Left kidney (tissue), 2 donors: Measurements from ENCODE around the gene NT5C1A. TPM values are rescaled to one million over a fixed set of nuclear protein-coding genes. Genes with fewer than 3 reads are reported as not detected.

Experiments used
- DNase-seq: peaks from one replicate; pipeline ENCODE4 v3.0.0-alpha.2; 2013
- polyA plus RNA-seq: library from polyadenylated mRNA; unstranded; fragments of 120-200 nt; gene quantifications from one replicate; pipeline ENCODE4 v1.2.1, GENCODE V29; 2013; ENCODE audit not compliant: insufficient read length

Gene NT5C1A
- polyA plus RNA-seq, 1 donor, result 1.00 TPM

DNA sequence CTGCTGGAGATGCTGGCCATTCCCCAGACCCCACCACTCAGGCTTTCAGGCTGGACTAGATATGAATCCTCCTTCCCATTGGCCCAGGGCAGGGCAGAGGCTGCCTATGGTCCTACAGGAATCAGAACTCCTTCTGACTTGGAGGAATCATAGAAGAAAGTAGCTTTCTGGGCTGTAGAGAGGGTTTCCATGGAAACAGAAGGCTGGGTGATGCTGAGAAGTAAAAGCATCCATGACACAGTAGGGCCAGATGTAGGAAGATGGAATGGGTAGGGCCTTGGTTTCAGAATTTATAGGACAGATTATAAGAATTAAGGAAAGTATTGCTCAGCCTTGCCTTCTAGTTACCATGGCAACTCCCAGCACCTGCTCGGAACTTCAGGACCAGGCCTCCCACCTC is 9.0 kb downstream of the NT5C1A start:
- no peak for DNase-seq

DNA sequence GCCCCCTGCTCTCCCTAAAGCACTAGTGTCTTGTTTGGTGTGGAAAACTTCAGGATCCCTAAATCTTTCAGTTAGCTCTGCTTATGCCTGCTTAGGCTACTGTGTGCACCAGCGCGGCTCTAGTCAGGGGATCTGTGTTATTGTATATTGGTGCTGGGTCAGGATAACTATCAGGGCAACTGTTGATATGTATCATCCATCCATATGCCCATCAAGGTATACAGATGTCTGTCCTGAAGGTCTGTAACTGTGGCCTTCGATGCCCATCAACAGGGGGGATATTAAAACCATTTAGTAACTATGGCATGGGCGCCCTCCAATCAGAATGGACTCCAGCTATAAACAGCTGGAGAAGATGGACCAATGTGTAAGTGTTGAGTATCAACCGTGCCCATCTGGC is 12.4 kb downstream of the NT5C1A start:
- no peak for DNase-seq

DNA sequence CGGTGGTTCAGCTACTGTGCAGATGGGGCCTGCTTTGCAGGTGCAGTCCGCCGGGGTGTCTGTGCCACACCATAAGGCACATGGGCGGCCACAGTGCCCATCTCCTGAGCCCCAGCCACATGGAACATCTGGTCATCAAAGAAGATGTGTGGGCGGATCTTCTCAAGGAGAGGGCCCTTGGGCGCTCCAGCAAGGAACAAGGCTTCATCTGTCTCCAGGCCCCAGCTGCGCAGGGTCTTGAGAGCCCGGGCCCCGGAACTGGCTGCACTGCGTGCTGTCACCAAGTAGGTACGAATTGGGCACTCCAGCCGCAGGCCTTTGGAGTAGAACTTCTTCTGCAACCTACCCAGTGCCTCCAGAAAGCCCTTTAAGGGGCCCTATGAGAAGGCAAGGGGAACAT is 12.8 kb downstream of the NT5C1A start:
- DNase-seq, result no peak

DNA sequence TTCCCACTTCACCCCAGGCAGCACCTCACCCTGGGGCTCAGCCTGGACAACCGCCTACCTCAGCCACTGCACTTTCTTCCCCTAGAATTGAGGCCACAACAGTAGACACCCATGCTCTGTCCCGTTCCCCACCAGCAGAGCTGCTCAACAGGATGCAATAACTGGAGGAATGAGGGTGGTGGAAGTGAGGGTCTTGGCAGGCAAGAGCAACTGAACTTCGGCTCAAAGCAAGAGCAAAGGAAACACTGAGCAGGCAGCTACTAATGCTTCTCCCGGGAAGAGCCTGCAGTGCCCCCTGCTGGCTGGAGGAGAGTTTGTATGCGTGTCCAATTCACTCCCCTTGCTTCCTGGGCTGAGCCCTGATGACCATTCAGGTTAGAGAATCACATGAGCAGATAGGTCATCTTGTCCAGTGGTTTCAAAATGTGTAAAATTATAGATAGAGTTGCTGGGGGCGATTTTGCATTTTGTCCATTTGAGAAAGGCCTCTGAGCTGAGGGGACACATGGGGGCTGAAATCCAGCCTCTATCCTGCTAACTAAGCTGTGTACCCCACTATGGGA is 13.9 kb downstream of the NT5C1A start:
- DNase-seq, result peak; percentile 70

DNA sequence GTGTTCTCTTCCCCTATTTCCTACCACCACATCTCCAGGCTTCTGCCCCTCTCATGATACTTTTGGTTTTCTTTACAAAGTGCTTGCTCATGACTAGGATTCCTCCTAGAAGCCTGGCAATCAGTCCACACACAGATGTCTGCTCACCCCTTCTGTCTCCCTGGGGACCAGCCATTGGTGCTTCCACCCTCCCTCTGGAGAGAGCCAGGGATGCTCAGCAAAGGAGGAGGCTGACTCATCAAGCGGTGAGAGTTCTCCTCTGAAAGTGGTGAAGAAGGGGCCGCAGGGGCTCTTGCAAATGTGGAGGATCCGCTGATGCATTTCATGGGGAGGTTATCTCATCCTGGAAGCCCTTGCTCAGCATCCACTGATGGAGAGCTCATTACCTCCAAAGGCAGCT is 14.5 kb downstream of the NT5C1A start:
- no peak for DNase-seq

DNA sequence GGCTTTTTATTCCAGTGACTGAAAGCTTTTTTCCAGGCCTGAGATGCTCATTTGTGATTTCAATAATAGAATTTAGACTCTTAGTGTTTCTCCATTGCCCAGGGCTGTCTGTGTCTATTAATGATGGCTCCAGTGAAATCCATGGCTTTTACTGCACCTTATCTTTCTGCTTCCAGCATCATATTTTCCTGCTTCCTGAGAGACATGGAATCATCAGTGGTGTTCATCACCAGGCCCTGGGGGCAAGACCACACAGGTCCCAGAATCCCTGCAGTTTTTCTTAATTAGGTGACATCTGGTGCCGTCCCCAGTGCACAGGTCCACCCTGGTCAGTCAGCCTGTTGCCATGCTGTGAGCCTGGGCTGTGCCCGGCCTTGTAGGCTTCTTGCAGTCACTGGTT is 15.5 kb downstream of the NT5C1A start:
- no peak for DNase-seq

DNA sequence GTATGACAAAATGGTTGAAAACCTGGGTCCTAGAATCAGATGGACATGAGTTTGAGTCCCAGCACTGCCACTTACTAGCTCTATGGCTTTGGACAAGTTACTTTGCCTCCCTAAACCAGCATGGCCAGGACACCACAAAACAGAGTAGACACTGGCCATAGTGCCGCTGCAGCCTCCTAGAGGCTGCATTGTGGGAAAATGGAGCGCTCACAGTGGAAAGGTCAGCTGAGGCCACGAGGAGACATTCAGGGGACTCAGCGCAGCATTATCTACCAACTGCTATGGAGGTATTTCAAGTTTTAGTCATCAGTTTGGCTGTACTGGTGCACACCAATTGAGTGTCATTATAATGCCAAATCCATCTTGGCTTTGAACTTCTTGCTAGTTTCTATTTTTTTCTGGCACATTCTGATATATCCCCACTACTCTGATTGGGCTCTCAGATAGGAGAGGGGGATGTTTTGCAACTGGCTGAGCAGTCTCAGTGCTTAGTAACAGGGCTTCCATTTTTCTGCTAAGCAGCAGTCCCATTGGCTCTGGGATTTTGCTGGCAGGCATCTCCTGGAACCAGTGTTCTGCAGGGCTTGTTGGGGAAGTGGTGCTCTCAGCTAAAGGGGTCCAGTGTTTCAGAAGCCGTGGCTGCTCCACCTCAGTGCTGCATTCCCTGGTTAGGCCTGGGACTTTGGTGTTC is 16.2 kb downstream of the NT5C1A start:
- no peak for DNase-seq

DNA sequence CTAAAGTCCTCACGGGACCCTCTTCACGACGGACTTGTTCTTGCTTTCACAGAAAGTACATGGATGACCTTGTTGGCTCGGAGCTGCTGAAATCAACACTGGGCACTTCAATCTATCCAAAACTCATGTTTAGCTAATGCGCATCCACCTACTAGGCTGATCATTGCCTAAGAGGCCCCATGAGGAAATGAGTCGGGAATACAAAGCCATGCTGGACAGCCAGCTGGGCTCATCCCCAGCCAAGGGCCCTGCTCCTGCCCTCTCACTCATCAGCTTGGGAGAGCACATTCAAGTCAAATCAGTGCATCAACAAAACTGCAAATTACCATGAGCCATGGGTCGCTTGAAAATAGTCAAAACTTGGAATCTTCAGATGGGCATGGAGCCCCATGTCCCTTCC is 17.6 kb downstream of the NT5C1A start:
- DNase-seq, result no peak

DNA sequence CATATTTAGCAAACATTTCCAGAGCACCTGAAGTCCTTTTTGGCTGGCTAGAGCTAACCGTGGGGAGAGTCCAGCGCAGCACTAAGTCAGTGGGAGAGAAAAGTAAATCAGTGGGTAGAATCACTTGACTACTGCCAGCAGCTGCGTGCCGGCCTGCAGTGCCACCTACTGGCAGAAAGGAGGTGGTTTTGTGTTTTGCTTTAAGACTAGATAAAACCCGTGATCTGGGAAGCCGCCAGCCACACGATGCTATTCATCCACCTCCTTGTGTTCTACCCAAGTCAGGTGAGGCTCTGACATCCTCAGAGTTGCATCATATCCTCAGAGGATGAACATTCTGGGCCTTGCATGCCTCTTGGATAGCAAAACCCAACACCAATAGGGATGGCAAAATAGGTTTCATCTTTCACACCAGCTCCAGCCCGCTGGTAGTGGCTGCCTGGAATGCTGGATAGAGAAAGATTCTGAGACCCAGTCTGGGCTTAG is 18.3 kb downstream of the NT5C1A start:
- DNase-seq, result peak; percentile 70

DNA sequence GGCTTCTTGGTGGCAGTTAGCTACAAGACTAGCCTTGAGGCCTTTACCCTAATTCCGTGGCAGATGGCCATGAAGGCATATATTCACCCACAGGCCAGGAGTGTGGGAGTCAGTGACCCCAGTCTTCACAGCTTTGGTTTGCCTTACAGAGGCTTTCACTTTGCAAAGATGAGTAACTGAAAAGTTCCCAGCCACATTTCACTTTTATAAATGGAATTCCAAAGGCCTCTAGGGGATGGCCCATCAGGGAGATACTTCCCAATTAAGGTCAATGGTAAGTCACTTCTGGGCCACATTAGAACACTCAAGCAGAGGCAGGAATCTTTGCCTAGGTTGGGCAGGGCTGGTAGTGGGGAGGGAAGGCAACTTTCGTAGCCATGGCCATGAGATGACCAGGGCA is 19.4 kb downstream of the NT5C1A start:
- DNase-seq, result no peak

DNA sequence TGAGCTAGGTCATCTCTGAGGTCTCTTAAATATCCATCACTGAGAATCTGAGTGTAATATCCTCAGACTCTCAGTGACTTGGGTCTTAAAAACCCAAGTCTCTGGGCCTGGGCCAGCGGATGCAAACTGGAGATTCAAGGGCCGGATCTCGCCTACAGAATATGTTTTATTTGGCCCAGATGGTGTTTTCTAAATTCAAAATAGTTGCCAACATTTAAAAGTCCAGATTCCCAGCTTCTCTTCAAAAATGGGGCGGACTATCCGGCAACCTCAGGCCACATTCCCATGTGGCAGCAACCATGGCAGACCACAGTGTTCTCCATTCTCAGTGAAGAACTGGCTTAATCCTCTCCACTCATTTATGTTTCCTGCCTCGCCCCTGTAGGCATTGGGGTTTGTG is 19.8 kb downstream of the NT5C1A start:
- DNase-seq, result no peak

DNA sequence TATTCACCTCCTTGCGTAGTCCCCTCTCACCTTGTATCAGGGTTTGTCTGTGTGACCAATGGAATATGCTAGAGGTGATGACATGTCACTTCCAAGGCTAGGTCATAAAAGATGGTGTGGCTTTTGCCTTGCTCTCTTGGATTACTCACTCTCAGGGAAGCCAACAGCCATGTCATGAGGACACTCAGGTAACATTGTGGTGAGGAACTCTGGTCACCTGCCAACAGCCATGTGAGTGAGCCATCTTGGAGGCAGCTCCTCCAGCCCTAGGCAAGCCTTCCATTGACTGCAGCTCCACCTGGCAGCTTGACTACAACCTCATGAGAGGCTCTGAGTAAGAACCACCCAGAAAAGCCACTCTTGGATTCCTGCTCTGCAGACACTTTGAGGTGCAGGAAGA is 21.5 kb downstream of the NT5C1A start:
- DNase-seq, result no peak

DNA sequence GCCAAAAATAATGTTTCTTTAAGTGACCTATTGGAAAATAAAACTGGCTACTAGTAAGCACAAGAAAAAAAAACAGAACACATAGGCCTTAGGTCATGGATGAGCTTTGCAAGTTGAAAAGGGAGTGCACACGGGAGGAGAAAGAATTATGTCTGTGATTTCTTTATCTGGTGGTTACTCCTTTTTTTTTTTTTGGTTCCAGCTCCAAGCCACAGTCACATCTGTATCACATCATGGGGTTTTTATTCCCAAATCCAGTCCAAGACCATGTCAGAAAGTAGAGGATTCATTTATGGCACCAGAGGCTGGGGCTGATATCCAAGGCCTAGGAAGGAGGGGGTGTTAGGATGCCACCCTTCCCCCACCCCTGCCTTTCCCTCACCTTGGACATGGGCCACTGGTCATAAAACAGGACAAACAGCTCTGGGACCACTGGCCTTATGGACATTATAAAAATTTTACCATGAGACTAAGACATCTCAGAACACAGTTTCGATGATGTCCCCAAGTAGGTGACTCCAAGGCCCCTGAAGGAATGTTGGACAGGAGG is 22.2 kb downstream of the NT5C1A start:
- DNase-seq, result no peak

DNA sequence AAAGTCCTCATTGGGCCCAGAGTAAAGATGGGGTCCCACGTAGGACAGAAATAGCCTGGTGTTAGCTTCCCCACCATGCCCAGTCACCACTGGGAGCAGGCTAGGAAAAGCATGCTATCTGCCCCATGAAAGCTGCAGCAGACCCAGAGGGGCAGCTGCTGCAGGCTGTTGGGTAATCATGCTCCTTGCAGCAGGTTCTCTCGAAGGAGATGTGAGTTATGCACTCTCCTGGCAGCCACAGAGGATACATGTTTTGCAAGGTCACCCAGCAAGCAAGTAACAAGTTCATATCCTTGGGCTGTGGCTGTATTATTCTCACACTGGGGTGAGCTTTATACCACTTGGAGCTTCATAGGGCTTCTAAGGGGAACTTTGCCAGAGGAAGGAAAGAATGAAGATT is 23.4 kb downstream of the NT5C1A start:
- DNase-seq, result no peak

DNA sequence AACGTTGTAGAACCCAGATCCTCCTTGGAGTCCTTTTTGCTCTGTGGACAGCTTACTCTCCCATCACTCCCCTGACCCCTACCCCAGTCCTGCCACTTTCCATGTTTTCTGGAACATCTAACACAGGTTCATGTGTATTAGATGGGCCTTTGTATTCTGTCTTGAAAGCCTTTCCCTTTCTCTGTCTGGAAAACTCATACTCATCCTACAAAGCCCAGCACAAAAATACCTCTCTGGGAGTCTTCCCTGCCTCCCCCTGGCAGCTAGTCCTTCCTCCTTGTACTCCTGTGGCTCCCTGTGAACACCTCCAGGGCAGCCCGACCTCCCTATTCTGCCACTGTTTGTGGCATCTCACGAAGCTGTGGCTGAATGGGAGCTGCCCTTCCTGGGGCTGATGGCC is 24.7 kb downstream of the NT5C1A start:
- no peak for DNase-seq

DNA sequence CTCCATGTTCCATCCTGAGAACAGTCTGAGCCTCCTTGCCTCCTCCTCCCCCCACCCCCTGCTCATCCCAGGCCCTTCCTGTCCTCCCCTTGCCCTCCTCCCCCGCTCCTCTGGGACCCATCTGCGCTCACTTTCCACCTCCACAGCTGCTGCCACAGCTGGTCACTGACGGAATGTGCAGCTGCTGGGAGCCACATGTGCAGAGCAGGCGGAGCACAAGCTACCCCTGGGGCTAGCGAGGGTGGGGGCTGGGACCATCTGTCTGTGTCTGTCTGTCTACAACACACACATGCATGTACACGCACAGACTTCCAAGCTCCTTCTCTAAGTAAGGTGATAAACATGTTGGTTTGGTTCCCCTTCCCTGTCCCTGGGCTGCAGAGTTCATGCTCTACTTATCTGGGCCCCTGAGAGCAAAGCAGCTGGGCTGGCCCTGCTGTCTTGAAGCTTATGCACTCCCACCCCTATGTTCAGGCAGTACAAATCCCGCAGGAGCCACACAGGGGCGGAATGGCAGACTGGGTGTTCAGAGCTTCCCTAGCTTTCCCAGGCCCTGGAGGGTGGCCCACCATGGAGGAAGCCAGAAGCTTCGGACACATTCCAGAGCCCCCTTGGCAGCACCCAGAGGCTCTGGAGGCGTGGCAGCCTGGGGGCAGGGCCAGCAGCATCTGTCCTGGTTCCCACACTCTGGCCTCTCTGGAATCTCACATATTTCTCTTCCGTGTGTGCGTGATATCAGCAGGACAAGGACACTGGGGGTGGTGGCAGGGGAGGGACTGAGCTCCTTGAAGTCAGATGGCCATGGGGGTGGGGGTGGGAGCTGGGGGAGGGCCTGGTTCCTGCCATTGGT is 25.4 kb downstream of the NT5C1A start:
- peak; percentile 80 for DNase-seq

DNA sequence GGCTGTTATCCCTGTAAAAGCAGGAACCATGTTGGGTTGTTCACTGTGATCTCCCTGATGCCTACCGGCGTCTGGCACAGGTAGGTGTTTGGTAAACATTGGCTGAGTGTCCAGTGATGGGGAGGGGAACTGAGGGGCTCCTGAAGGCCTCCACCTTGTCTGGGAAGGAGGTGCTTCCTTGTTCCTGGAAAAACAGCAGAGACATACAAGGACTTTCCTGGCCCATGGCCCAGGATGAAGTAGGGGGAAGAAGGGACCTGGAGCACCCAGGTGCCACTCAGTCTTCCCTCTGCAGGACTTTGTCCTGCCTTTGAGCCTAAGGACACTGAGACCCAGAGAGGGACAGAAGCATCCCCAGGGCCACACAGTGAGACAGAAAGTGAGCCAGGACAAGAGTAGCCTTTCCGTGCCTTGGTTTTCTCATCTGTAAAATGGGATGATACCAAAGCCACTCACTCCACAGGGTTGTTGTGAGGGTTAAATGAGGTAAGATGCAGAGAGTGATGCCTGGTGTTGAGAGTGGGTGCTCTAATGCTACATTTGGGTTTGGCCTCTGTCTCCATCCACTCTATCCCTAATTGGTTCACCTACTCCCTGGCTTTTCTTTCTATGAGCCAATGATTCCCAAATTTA is 26.4 kb downstream of the NT5C1A start:
- DNase-seq, result no peak

DNA sequence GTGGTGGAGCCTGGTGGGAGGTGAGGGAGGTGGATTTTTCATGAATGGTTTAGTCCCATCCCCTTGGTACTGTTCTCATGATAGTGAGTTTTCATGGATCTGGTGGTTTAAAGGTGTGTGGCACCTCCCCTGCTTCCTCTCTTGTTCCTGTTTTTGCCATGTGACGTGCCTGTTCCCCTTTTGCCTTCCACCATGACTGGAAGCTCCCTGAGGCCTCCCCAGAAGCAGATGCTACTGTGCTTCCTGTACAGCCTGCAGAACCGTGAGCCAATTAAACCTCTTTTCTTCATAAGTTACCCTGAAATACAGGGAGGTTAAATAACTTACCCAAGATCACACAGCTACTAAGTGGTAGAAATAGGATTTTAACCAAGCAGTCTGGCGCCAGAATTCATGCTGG is 28.2 kb downstream of the NT5C1A start:
- no peak for DNase-seq

DNA sequence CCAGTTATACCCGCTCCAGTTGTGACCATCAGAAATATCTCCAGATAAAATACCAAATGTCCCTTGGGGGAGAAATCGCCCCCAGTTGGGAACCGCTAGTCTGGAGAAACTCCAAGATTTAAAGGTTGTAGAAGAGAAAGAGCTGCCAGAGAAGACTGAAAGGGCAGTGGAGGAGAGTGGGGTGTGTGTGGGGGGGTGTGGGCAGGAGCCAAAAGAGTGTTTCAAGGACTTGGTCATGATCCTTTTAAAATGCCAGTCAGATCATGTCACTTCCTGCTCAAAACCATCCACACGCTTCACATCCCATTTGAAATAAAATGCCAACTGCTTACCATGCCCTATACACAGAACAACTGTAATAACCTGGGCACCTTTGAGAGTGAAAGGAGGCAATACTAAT is 29.1 kb downstream of the NT5C1A start:
- no peak for DNase-seq

DNA sequence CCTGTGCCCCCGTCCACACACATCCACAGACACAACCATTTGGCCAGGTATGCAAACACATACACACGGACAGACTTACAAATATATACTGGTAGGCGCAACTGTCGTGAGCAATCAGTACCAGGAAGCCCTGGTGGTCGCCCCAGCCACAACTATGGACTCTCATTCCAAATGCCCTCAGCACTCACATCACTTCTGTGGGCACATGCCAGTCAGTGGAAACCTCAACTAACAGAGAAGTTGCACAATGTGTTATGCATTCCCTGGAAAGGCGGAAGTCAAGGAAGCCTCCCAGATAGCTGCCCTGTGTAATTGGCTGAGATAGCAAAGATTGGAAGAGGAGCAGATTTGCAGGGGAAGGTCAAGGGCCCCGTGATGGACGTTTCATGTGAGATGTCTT is 31.0 kb downstream of the NT5C1A start:
- DNase-seq, result no peak

DNA sequence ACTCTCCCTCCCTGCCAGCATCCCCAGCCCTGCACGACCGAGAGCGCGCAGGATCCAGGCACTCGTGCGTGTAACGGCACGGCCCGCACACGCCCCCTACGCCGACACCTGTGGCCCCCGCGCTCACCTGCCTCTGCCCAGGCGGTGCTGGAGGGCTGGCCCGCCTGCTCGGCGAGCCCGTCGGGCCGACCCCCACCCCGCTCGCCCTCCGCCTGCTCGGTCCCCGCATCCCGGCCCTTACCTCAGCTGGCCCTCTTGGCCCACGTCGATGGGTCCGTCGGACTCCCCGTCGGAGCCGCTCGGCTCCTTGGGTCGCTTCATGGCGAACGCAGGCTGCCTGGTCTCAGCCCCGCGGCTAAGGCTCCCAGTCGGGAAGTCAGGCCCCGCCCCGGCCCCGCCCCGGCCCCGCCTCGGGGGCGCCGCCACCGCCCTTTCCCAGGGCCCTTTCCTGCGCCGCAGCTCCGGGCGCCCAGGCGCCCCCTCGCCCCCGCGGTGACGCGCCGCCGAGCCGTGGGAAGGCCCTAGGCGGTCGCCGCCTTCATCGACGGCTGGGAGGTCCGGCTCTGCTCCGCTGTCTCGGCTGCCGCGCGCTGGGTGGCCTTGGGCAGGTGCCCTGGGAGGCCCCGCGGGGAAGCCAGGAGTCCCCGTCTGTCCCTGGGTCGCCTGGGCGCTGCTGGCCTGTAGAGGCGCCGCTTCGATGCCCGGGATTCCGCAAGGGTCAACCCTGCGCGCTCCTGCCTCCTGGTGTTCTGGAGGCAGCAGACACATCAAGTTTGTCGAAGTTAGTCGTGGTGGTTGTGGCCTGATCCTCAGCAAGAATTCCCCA is 32.4 kb downstream of the NT5C1A start, which contains the start of gene HEYL:
TSS of gene HEYL (minus strand) at position 339 of the 826 bp plus-strand sequence. CDS start at position 321, 18 bp downstream.
- DNase-seq, result peak; percentile 61

DNA sequence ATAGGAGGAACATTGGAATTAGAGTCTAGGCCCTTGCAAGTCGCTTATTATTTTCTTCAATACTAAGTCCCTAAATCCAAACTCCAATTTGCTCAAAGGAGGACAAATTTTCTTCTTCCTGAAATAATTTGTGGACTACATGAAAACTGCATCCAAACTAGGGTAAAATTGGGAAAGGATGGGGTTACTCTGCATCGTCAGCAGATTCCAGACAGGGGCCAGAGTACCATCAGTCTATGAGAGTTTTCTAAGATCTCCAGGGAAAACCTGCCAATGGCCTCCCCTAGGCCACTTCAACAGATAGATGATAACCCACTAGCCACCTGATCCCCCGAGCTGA is 33.0 kb downstream of the NT5C1A start:
- no peak for DNase-seq
